ENCODE results near the gene PRKG1.

Gene PRKG1

DNA sequence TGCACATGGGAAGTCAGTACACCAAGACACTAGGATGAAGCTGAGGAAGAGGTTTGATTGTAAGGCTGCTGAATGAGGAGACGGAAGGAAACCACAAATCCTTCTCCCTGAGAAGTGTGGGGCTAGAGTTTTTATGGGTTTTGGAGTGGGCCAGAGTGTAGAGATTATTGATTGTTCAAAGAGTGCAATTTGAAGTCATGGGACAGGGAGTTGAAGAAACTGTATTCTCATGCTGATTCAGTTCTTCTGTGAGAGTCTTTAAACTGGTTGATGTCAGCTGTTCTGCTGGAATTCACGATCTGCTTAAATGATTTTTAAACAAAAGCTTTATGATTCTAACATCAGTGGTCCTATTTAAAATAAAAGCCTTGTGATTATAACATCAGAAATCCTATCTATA lies 533.9 kb downstream of the PRKG1 start:
- TF ChIP-seq POLR2AphosphoS5 (IDR thresholded peaks at IDR 0.05; ENCODE audit: low read depth, low read length) (no peak), PAX5 (IDR thresholded peaks at IDR 0.05; ENCODE audit: insufficient read depth, low read length, severe bottlenecking) (no peak), POU2F2 (IDR thresholded peaks at IDR 0.05; ENCODE audit: low read depth, low read length) (no peak)
- no peak for DNase-seq (ENCODE audit: insufficient read length, low spot score)
- FAIRE-seq, result no peak

DNA sequence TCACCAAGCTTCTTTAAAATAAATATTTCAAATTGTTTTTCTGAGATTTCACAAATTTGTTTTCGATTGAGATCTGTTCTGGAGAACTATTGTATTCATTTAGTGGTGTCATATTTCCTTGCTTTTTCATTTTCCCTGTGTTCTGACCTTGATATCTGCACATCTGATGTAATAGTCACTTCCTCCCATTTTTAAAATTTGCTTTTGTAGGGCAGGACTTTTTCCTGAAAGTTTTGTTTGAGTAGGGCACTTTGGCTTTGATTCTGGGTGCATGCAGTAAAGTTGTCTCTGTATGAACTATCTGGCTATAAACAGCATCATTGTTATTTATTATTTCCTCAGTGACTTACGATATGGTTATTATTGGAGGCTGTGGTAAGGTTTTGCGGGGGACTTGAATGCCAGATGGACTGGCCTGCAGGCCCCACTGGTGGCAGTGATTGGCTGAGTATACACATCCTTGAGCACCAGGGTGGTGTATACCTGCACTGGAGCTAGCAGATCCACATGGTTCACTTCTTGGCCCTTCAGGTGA lies 541.5 kb downstream of the PRKG1 start:
- no peak for FAIRE-seq

DNA sequence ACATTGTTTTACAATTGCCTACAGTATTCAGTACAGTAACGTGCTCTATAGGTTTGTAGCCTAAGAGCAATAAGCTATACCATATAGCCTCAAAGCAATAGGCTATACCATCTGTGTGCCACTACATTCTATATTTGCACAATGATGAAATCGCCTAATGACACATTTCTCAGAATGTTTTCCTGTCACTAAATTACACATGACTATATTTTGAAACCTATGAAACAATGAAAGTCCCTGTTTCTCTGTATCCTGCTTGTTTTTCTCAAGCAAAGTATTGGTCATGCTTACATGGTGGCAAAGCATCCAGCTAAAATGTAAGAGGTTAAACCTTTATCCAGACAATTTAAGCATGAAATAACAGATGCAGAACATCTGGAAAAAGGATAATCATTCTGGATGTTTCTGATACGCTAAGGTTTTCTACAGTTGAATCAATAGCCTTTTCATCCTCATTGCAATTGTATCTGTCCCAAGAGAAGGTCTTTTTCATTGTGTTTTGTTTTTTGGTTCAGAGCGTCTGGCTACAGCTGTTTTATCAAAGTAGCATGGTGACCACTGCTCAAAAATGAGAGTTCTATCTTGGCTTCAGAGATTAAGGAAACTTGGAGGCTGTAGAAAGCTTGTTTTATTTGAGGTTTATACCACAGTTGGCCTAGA lies 543.4 kb downstream of the PRKG1 start:
- FAIRE-seq (no peak), DNase-seq (ENCODE audit: insufficient read length, low spot score) (no peak)
- TF ChIP-seq POLR2AphosphoS5 (IDR thresholded peaks at IDR 0.05; ENCODE audit: low read depth, low read length) (no peak), POLR2A (IDR thresholded peaks at IDR 0.05; ENCODE audit: low read depth, low read length) (no peak), SPI1 (IDR thresholded peaks at IDR 0.05; ENCODE audit: low read depth, low read length) (no peak), POU2F2 (IDR thresholded peaks at IDR 0.05; ENCODE audit: low read depth, low read length) (no peak), TAF1 (IDR thresholded peaks at IDR 0.05; ENCODE audit: low read depth, low read length) (no peak)

More for the DNA sequence above, 541.5 kb downstream of the PRKG1 start:
- no peak for DNase-seq (ENCODE audit: insufficient read length, low spot score)
- TF ChIP-seq PAX5 (IDR thresholded peaks at IDR 0.05; ENCODE audit: insufficient read depth, low read length, severe bottlenecking) (no peak), TAF1 (IDR thresholded peaks at IDR 0.05; ENCODE audit: low read depth, low read length) (no peak), POLR2AphosphoS5 (IDR thresholded peaks at IDR 0.05; ENCODE audit: low read depth, low read length) (no peak), POU2F2 (IDR thresholded peaks at IDR 0.05; ENCODE audit: low read depth, low read length) (no peak), SPI1 (IDR thresholded peaks at IDR 0.05; ENCODE audit: low read depth, low read length) (no peak), POLR2A (IDR thresholded peaks at IDR 0.05; ENCODE audit: low read depth, low read length) (no peak)

DNA sequence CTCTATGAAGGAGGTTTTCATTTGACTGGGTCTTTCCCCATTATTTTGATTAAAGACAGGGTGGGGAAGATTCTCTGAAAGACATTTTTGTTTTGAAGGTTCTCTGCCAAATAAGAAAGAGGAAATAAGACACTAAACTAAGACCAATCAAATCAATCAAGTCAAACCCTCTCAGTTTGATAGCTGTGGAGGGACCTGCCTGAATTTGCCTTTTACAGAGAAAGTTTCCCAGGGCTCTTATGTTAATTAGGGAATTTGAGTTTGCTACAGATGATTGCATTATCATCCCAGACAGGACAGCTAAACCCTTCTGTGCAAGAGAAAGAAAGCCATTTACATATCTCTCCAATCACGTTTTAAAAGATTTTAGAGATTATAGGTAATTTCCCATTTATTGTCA lies 545.1 kb downstream of the PRKG1 start:
- TF ChIP-seq POLR2A (IDR thresholded peaks at IDR 0.05; ENCODE audit: low read depth, low read length) (no peak), POU2F2 (IDR thresholded peaks at IDR 0.05; ENCODE audit: low read depth, low read length) (no peak), TAF1 (IDR thresholded peaks at IDR 0.05; ENCODE audit: low read depth, low read length) (no peak), SPI1 (IDR thresholded peaks at IDR 0.05; ENCODE audit: low read depth, low read length) (no peak), PAX5 (IDR thresholded peaks at IDR 0.05; ENCODE audit: insufficient read depth, low read length, severe bottlenecking) (no peak), POLR2AphosphoS5 (IDR thresholded peaks at IDR 0.05; ENCODE audit: low read depth, low read length) (no peak)
- DNase-seq (ENCODE audit: insufficient read length, low spot score), result no peak
- FAIRE-seq, result no peak

DNA sequence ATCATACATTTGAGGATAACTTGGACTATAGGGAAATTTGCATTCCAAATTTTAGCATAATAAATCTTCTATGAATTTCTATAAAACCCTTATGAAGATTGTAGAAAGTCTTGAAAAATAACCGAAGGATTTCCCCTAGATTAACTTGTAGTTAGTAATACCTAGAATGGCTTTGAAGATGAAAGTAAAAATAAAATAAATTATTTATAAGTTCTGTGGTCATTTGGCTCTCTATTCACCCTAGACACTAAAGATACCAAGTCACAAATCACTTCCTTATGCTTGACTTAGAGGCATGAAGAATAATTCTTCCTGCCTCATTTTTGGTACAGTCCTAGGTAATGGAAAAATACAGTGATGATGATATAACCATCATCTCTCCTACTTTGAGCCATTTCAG lies 545.8 kb downstream of the PRKG1 start:
- DNase-seq (ENCODE audit: insufficient read length, low spot score) (no peak), FAIRE-seq (no peak)
- TF ChIP-seq POLR2AphosphoS5 (IDR thresholded peaks at IDR 0.05; ENCODE audit: low read depth, low read length), result no peak
- TF ChIP-seq POLR2A (IDR thresholded peaks at IDR 0.05; ENCODE audit: low read depth, low read length), result no peak

DNA sequence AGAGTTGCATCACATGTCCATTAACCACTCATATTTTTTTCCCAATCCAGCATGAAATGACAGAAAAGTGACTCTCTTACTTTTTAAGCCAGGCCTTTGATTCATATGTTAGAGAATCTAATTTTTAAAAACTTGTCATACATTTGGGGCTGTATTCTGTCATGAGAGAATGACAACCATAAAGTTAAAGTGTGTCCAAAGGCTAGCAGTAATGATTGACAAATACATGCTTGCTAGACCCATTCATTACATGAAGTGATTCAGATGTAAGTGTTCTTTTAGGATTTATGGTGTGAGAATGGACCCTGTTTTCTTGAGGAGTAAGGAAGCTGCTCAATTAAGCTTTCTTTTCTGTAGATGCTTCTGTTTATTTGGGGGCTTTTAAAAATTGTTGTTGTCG lies 549.7 kb downstream of the PRKG1 start:
- no peak for TF ChIP-seq SPI1 (IDR thresholded peaks at IDR 0.05; ENCODE audit: low read depth, low read length)
- no peak for TF ChIP-seq TAF1 (IDR thresholded peaks at IDR 0.05; ENCODE audit: low read depth, low read length)
- no peak for TF ChIP-seq POLR2AphosphoS5 (IDR thresholded peaks at IDR 0.05; ENCODE audit: low read depth, low read length)
- TF ChIP-seq POU2F2 (IDR thresholded peaks at IDR 0.05; ENCODE audit: low read depth, low read length), result no peak
- no peak for TF ChIP-seq PAX5 (IDR thresholded peaks at IDR 0.05; ENCODE audit: insufficient read depth, low read length, severe bottlenecking)
- TF ChIP-seq POLR2A (IDR thresholded peaks at IDR 0.05; ENCODE audit: low read depth, low read length), result no peak

DNA sequence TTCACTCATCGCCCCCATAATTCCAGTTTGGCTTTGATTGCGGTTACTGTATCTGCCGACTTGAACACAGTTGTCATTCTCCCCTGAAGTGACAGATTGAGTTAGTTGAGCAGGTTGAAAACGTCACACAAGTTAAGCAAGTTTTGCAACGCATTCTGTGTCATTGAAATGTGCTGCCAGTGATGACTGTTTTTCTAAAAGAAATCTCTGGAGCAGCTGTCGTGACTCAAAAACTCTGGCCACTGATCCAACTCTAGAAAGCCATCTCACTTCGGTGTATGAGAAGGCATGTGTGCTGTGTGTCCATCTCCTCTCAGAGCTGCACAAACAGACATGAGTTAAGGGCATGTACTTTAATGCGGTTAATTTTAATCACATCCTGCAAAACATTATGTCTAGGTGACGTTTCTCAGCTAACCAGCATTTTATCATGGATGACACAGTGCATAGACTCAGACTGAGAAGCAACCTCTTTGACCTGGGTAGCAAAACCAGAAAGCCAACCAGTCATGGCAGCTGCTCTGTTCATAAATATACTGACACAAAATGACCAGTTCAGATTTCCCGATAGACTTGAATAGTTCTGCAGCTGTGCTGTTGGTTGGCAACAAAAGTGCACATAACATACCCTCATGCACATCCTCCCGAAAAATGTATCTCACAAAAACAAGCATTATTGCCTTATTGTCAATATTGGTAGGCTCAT lies 555.8 kb downstream of the PRKG1 start:
- DNase-seq (ENCODE audit: insufficient read length, low spot score), result no peak

More for the DNA sequence above, 549.7 kb downstream of the PRKG1 start:
- DNase-seq (ENCODE audit: insufficient read length, low spot score), result no peak
- FAIRE-seq, result no peak

DNA sequence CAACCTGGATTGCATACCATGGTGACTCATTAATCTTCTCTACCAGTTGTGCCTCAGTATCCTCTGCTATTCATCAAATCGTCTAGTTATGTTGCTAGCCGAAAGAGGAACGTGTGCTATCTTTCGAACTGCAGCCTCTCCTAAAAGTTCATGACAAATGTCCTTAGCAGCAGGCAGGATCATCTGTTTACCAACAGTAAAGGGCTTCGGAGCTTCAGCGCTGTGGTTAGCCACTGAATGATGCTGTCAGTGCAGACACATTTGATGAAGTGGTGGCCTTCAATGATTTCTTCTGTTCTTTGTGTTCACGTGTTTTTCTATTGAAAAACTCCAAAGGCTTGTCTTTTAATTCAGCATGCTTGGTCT lies 556.3 kb downstream of the PRKG1 start:
- no peak for TF ChIP-seq TAF1 (IDR thresholded peaks at IDR 0.05; ENCODE audit: low read depth, low read length)
- no peak for TF ChIP-seq POLR2A (IDR thresholded peaks at IDR 0.05; ENCODE audit: low read depth, low read length)
- TF ChIP-seq SPI1 (IDR thresholded peaks at IDR 0.05; ENCODE audit: low read depth, low read length), result no peak
- no peak for FAIRE-seq
- no peak for DNase-seq (ENCODE audit: insufficient read length, low spot score)

More for the DNA sequence above, 555.8 kb downstream of the PRKG1 start:
- TF ChIP-seq POLR2AphosphoS5 (IDR thresholded peaks at IDR 0.05; ENCODE audit: low read depth, low read length) (no peak), TAF1 (IDR thresholded peaks at IDR 0.05; ENCODE audit: low read depth, low read length) (no peak), POU2F2 (IDR thresholded peaks at IDR 0.05; ENCODE audit: low read depth, low read length) (no peak), PAX5 (IDR thresholded peaks at IDR 0.05; ENCODE audit: insufficient read depth, low read length, severe bottlenecking) (no peak), POLR2A (IDR thresholded peaks at IDR 0.05; ENCODE audit: low read depth, low read length) (no peak), SPI1 (IDR thresholded peaks at IDR 0.05; ENCODE audit: low read depth, low read length) (no peak)
- FAIRE-seq, result no peak

DNA sequence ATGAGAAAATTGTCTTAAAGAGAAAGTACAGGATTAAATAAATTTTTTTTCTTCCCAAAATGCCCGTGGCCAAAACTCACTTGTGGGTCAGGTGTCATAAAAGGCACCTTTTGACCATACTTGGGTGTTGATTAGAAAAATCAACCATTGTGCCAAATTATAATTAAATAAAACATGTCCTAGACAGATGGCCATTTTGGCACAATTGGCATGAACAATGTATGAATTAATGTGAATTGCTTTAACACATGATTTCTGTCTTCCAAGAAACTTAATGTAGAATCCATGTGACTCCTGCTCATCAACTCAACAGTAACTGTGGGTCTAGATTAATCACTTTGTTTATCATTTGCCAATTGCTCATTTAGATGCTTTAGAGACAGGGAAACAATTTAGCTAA lies 561.1 kb downstream of the PRKG1 start:
- FAIRE-seq (no peak), DNase-seq (ENCODE audit: insufficient read length, low spot score) (no peak)
- TF ChIP-seq TAF1 (IDR thresholded peaks at IDR 0.05; ENCODE audit: low read depth, low read length), result no peak
- no peak for TF ChIP-seq POU2F2 (IDR thresholded peaks at IDR 0.05; ENCODE audit: low read depth, low read length)
- no peak for TF ChIP-seq POLR2A (IDR thresholded peaks at IDR 0.05; ENCODE audit: low read depth, low read length)
- TF ChIP-seq POLR2AphosphoS5 (IDR thresholded peaks at IDR 0.05; ENCODE audit: low read depth, low read length), result no peak
- TF ChIP-seq SPI1 (IDR thresholded peaks at IDR 0.05; ENCODE audit: low read depth, low read length), result no peak
- no peak for TF ChIP-seq PAX5 (IDR thresholded peaks at IDR 0.05; ENCODE audit: insufficient read depth, low read length, severe bottlenecking)

DNA sequence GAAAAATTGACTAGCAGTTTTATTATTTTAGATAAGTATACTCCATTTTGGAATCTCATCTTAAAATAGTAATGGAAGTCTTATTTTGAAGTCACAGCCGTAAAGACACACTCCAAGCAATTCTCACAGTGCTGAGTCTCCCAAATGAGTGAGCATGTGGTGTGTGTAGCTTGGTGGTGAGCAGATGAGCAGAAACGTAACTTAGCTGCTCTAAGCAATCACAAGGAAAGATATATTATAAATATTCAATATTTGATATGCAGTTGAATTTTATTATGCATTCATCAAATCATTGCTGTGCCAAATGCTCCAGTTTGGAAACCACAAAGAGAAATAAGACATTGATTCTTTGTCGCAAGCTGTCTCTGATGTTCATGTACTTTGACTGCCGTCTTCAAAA lies 563.9 kb downstream of the PRKG1 start:
- no peak for TF ChIP-seq TAF1 (IDR thresholded peaks at IDR 0.05; ENCODE audit: low read depth, low read length)
- no peak for TF ChIP-seq POLR2A (IDR thresholded peaks at IDR 0.05; ENCODE audit: low read depth, low read length)
- TF ChIP-seq POLR2AphosphoS5 (IDR thresholded peaks at IDR 0.05; ENCODE audit: low read depth, low read length), result no peak
- no peak for TF ChIP-seq PAX5 (IDR thresholded peaks at IDR 0.05; ENCODE audit: insufficient read depth, low read length, severe bottlenecking)
- no peak for TF ChIP-seq SPI1 (IDR thresholded peaks at IDR 0.05; ENCODE audit: low read depth, low read length)
- TF ChIP-seq POU2F2 (IDR thresholded peaks at IDR 0.05; ENCODE audit: low read depth, low read length), result no peak
- no peak for FAIRE-seq
- no peak for DNase-seq (ENCODE audit: insufficient read length, low spot score)

All from GM12891 (cell line).